OCI-LY3 (cell line): ENCODE data around the gene CAPN8.

ENCODE experiments used
- H2AFZ ChIP-seq: fragments of 200-600, 300-600 bp; shearing (Covaris generic); 2 replicates; pipeline ENCODE4 v1.6.0; 2014; ENCODE audit warnings: antibody characterized with exemption, low read depth, low read length
- H3K27ac ChIP-seq: fragments of 200-600, 300-600 bp; sonication (generic); 2 replicates; pipeline ENCODE4 v1.5.1; 2014; ENCODE audit warnings: mild to moderate bottlenecking, low read length, moderate library complexity, mixed read lengths
- H3K27me3 ChIP-seq: fragments of 200-600, 300-600 bp; sonication (generic); 2 replicates; pipeline ENCODE4 v1.6.1; 2014; ENCODE audit warnings: low read depth, low read length, mixed read lengths
- H3K36me3 ChIP-seq: fragments of 200-600, 300-600 bp; sonication (generic); replicated peaks from 2 replicates; pipeline ENCODE3; 2014; ENCODE audit warnings: low read depth, low read length, mixed read lengths
- H3K4me1 ChIP-seq: fragments of 300-600, 200-600 bp; sonication (generic); 2 replicates; pipeline ENCODE4 v1.6.1; 2014; ENCODE audit warnings: low read length, mixed read lengths
- H3K4me2 ChIP-seq: fragments of 200-600, 300-600 bp; sonication (generic); 2 replicates; pipeline ENCODE4 v1.6.1; 2014; ENCODE audit warnings: low read length, mixed read lengths
- H3K4me3 ChIP-seq: fragments of 300-600, 200-600 bp; sonication (generic); 2 replicates; pipeline ENCODE4 v1.5.1; 2014; ENCODE audit warnings: antibody characterized with exemption, mild to moderate bottlenecking, low read length, moderate library complexity
- H3K79me2 ChIP-seq: fragments of 300-600, 200-600 bp; shearing (Covaris generic); 2 replicates; pipeline ENCODE4 v1.6.1; 2014; ENCODE audit warnings: mild to moderate bottlenecking, low read length, mixed read lengths
- H3K9ac ChIP-seq: fragments of 300-600, 200-600 bp; shearing (Covaris generic); 2 replicates; pipeline ENCODE4 v1.6.0; 2014; ENCODE audit warnings: mild to moderate bottlenecking, low read length, moderate library complexity
- H3K9me3 ChIP-seq: fragments of 200-600, 300-600 bp; shearing (Covaris generic); 2 replicates; pipeline ENCODE4 v1.6.1; 2014; ENCODE audit warnings: low read length, mixed read lengths; ENCODE audit not compliant: insufficient read depth
- H4K20me1 ChIP-seq: fragments of 200-600, 300-600 bp; sonication (generic); 2 replicates; pipeline ENCODE4 v1.6.1; 2016; ENCODE audit warnings: low read length, mixed read lengths; ENCODE audit not compliant: insufficient read depth
- CTCF ChIP-seq: fragments of 200-600, 300-600 bp; sonication (generic); IDR thresholded peaks from 2 replicates; pipeline ENCODE4 v1.5.1; 2014; ENCODE audit warnings: antibody characterized with exemption, low read length, low read depth
- EZH2phosphoT487 ChIP-seq: fragments of 200-600 bp; shearing (Covaris generic); IDR thresholded peaks from 2 replicates; pipeline ENCODE4 v1.6.1; 2018; ENCODE audit warnings: antibody characterized with exemption, mixed run types, low read depth

Gene CAPN8

GRCh38 chr1:223539750-223540149 is 125.8 kb downstream of the CAPN8 start:
- H3K27me3 ChIP-seq = peaks cover 65% of the 10 kb centered on the region
- no peak overlapping the region for H3K9ac ChIP-seq
- no peak overlapping the region for H3K27ac ChIP-seq
- TF ChIP-seq CTCF (no peak), EZH2phosphoT487 (no peak)
- H3K79me2 ChIP-seq = no peaks in the 10 kb centered on the region
- H2AFZ ChIP-seq = no peak overlapping the region
- H3K4me2 ChIP-seq = no peak overlapping the region
- H3K4me3 ChIP-seq = no peak overlapping the region
- H3K36me3 ChIP-seq = no peaks in the 10 kb centered on the region
- H3K9me3 ChIP-seq = no peaks in the 10 kb centered on the region
- no peaks in the 10 kb centered on the region for H4K20me1 ChIP-seq
- H3K4me1 ChIP-seq = no peaks in the 10 kb centered on the region

DNA sequence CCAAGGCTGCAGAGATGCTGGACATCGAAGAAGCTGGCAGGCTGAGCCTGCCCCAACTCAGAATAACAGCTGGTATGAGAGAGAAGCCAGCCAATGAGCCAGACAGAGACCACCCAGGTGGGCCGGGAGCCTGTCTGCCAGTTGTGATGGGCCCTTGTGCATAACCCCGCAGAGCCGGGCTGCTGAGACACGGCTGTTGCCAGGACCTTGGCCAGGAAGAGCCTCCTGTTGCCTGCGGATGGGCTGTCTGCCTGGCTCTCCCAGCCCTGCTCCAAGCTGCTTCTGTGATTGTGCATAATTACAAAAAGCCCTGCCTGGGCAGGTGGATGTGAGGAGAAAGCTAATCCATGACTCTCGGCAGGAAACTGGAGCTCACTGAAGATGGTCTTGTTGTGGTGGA is 126.5 kb downstream of the CAPN8 start:
- H3K9me3 ChIP-seq = no peaks in the 10 kb centered on the region
- no peak overlapping the region for H3K27ac ChIP-seq
- no peaks in the 10 kb centered on the region for H3K36me3 ChIP-seq
- peaks cover 63% of the 10 kb centered on the region for H3K27me3 ChIP-seq
- TF ChIP-seq EZH2phosphoT487 = no peak
- no peak for TF ChIP-seq CTCF
- H4K20me1 ChIP-seq = no peaks in the 10 kb centered on the region
- H3K9ac ChIP-seq = no peak overlapping the region
- no peak overlapping the region for H3K4me3 ChIP-seq
- no peaks in the 10 kb centered on the region for H3K79me2 ChIP-seq
- no peak overlapping the region for H2AFZ ChIP-seq
- no peaks in the 10 kb centered on the region for H3K4me1 ChIP-seq
- H3K4me2 ChIP-seq = no peak overlapping the region

- H3K4me2 ChIP-seq = no peak overlapping the region
- peaks cover 58% of the 10 kb centered on the region for H3K27me3 ChIP-seq
- H3K9me3 ChIP-seq = no peaks in the 10 kb centered on the region
- H3K4me3 ChIP-seq = no peak overlapping the region
- H3K9ac ChIP-seq = no peak overlapping the region
- H2AFZ ChIP-seq = no peak overlapping the region
- no peaks in the 10 kb centered on the region for H3K4me1 ChIP-seq
- no peaks in the 10 kb centered on the region for H3K36me3 ChIP-seq
- no peaks in the 10 kb centered on the region for H3K79me2 ChIP-seq
- no peaks in the 10 kb centered on the region for H4K20me1 ChIP-seq
- no peak overlapping the region for H3K27ac ChIP-seq
- no peak for TF ChIP-seq CTCF
- no peak for TF ChIP-seq EZH2phosphoT487
Observed at GRCh38 chr1:223535319-223535718, 130.2 kb downstream of the CAPN8 start.

GRCh38 chr1:223534677-223535076 is 130.8 kb downstream of the CAPN8 start:
- Histone ChIP-seq H3K4me1 (no peaks in the 10 kb centered on the region), H3K79me2 (no peaks in the 10 kb centered on the region), H3K36me3 (no peaks in the 10 kb centered on the region), H3K27me3 (peaks cover 56% of the 10 kb centered on the region), H2AFZ (no peak overlapping the region), H4K20me1 (no peaks in the 10 kb centered on the region), H3K4me3 (no peak overlapping the region), H3K9me3 (no peaks in the 10 kb centered on the region), H3K4me2 (no peak overlapping the region), H3K27ac (no peak overlapping the region), H3K9ac (no peak overlapping the region)
- no peak for TF ChIP-seq EZH2phosphoT487
- no peak for TF ChIP-seq CTCF
